ENCODE measurements around the gene STYXL2.

Gene STYXL2

GRCh38 chr1:167137332-167137781 is 43.5 kb downstream of the STYXL2 start:
- peak; percentile 69 for DNase-seq

- no peak for DNase-seq
Measured at GRCh38 chr1:167137793-167138510, 44.1 kb downstream of the STYXL2 start.

DNA sequence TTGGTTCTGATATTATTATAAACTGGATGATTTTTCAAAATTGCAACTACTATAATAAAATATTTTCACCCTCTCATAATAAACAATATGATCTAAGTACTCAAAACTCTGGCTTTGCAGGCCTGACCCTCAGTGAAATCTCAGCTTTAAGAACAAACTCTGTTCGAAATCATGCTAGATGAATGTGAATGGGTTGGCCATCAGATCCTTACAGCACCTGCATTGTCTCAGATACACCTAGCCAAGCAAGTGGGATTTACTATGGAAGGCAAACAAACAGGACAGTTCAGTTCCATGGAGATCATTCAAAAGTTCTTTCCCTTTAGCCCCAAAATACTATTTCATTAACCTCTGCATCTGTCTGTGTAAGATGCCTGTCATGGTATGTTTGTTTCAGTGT is 44.8 kb downstream of the STYXL2 start:
- DNase-seq: no peak

DNA sequence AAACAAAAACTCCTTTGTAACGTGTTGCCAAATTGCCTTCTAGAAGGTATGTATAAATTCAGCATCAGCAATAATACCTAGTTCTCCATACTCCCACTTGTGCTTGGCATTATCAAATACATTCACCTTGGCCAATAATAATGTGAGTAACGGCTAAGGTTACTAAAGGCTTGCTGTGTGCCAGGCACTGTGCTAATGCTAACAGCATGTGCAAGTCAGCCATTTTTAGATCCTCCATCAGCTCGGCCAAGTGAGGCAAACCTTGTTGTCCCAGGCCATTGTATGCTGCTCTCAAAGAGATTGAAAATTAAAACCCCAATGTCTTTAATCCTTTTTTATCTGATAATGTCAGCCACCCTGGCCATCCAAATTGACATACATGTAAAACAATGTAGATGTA is 48.1 kb downstream of the STYXL2 start:
- no peak for DNase-seq

All from NCI-H2227 treated with DMSO at 0.1 percent for 48 hours (cell line).